ENCODE data around the gene APBB2. TPM values are rescaled to one million over a fixed set of nuclear protein-coding genes. Genes with fewer than 3 reads are reported as not detected.
"Not testable (repeated sequence)": the region's sequence is repeated elsewhere in the genome, so short reads cannot be mapped to it uniquely, and the experiment has no call there.

Gene APBB2
- total RNA-seq, 2 donors from 2014 or later = 17.4 to 56.6 TPM

DNA sequence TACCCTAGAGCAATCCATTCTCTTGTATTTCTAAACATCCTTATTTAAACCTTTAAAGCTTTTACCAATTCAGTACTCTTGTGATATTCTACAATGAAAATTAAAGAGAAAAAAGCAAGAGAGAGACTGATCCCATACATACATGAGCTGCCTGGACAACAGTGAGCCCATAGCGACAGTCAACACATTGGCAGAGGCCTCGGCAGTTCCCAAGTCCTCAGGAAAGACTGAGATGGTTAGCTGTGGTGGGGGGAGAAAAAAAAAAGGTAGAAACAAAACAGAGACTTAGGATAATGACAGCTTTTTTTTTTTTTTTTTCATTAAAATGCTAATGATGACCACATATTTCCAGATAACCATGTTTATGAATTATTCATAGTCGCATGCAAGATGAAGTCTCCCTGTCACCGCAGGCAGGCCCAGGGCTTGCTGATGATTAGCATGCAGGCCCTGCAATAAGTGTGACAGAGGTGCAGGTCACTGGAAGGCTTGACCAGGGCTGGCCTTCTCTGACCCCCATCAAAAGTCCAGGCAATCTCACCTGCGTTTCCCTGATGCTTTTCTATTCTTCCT is 148.8 kb downstream of the APBB2 start:
- Histone ChIP-seq H3K27me3 (replicated peaks; ENCODE audit: insufficient read depth) (no peaks in the 10 kb centered on the region), H3K27ac (no peak overlapping the region), H3K9me3 (no peaks in the 10 kb centered on the region), H3K4me3 (no peak overlapping the region), H3K4me1 (replicated peaks) (no peaks in the 10 kb centered on the region), H3K36me3 (no peaks in the 10 kb centered on the region)
- WGBS = 91% methylated on average over 5 of the region's 5 CpGs
- no peak for TF ChIP-seq POLR2AphosphoS5 (IDR thresholded peaks at IDR 0.05)
- TF ChIP-seq, protein P1, sequence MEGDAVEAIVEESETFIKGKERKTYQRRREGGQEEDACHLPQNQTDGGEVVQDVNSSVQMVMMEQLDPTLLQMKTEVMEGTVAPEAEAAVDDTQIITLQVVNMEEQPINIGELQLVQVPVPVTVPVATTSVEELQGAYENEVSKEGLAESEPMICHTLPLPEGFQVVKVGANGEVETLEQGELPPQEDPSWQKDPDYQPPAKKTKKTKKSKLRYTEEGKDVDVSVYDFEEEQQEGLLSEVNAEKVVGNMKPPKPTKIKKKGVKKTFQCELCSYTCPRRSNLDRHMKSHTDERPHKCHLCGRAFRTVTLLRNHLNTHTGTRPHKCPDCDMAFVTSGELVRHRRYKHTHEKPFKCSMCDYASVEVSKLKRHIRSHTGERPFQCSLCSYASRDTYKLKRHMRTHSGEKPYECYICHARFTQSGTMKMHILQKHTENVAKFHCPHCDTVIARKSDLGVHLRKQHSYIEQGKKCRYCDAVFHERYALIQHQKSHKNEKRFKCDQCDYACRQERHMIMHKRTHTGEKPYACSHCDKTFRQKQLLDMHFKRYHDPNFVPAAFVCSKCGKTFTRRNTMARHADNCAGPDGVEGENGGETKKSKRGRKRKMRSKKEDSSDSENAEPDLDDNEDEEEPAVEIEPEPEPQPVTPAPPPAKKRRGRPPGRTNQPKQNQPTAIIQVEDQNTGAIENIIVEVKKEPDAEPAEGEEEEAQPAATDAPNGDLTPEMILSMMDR (IDR thresholded peaks at IDR 0.05) = no peak
- TF ChIP-seq POLR2A (IDR thresholded peaks at IDR 0.05) = no peak
- intact Hi-C loops (cut with DNase I) = loop anchor here (5.0 to 10.0 kb wide), 2 partner anchors 77 to 149 kb away; partner anchors contain the start of gene APBB2
- DNase-seq (ENCODE audit: low spot score) = no peak

DNA sequence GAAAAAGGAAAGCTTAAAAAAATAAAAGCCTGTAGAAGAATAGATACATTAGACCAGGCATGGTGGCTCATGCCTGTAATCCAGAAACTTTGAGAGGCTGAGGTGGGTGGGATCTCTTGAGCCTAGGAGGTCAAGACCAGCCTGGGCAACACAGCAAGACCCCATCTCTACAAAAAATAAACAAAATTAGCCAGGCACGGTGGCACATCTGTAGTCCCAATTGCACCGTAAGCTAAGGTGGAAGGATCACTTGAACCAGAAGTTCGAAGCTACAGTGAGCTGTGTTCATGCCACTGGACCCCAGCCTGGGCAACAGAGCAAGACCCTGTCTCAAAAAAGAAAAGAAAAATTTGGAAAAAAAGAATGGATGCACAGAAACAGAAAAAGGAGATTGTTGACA is 149.4 kb downstream of the APBB2 start:
- intact Hi-C loops (cut with DNase I) = loop anchor here (5.0 to 10.0 kb wide), 2 partner anchors 77 to 150 kb away; partner anchors contain the start of gene APBB2
- WGBS = 89% methylated on average over 3 of the region's 3 CpGs

GRCh38 chr4:41061482-41062185 is 152.7 kb downstream of the APBB2 start:
- Histone ChIP-seq H3K9me3 (no peaks in the 10 kb centered on the region), H3K4me1 (replicated peaks) (no peaks in the 10 kb centered on the region), H3K4me3 (no peak overlapping the region), H3K36me3 (no peaks in the 10 kb centered on the region), H3K27ac (no peak overlapping the region), H3K27me3 (replicated peaks; ENCODE audit: insufficient read depth) (no peaks in the 10 kb centered on the region)
- DNase-seq (ENCODE audit: low spot score) = no peak
- TF ChIP-seq, protein P1 (IDR thresholded peaks at IDR 0.05) = no peak
- TF ChIP-seq POLR2AphosphoS5 (IDR thresholded peaks at IDR 0.05) = no peak
- no peak for TF ChIP-seq POLR2A (IDR thresholded peaks at IDR 0.05)
- intact Hi-C loops (cut with DNase I) = loop anchor here (10.0 kb wide), 1 partner anchor 153 kb away; the partner anchor contains the start of gene APBB2
- 65% methylated on average over 5 of the region's 5 CpGs for WGBS

More for the DNA sequence above, 149.4 kb downstream of the APBB2 start:
- Histone ChIP-seq H3K9me3 (no peaks in the 10 kb centered on the region), H3K27ac (no peak overlapping the region), H3K4me3 (no peak overlapping the region), H3K4me1 (replicated peaks) (no peaks in the 10 kb centered on the region), H3K36me3 (no peaks in the 10 kb centered on the region), H3K27me3 (replicated peaks; ENCODE audit: insufficient read depth) (no peaks in the 10 kb centered on the region)
- TF ChIP-seq, protein P1 (IDR thresholded peaks at IDR 0.05) = no peak
- TF ChIP-seq POLR2A (IDR thresholded peaks at IDR 0.05) = no peak
- DNase-seq (ENCODE audit: low spot score) = no peak

DNA sequence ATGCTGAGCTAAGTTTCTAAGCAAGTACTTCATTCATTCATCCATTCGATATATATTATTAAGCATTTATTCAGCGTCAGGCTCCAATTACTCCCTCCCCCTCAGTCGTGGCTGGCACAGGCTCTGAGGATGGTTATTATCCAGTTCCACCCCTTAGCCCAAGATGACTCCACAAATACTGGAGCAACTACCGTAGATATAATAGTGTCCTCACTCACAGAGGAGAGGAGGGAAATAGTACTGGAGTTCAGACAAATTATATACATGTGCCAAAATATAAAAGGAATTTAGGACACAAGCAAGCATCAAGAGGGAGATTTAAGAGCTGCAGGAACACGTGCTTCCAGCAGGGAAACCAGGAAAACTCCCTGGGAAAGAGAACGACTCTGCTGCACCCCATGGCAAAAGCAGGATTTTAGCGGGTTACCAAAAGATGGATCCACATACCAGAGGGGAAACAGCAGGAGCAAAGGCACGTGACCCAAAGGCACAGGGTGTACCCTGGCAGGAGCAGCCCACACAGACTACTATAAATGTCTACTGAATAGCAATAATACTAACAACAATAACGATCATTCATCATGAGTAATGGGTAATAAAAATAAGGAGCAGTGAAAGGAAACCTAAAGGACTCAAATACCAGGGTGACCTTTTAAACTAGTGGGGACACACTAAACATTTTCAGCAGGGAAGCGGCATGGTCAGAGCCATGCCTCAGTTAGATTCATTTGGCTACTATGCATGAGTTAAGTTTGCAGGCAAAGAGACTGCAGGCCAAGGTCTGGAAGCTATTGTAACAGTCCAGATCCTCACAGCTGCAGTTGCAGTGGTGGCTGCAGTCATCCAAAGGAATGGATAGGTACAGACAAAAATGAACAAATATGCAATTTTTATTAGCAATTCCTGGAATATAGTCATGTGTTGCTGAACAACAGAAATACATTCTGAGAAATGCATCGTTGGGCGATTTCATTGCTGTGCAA is 153.7 kb downstream of the APBB2 start:
- Histone ChIP-seq H3K27ac (peak overlapping the region in 1 of 2 donors; percentile 2), H3K36me3 (no peaks in the 10 kb centered on the region), H3K27me3 (replicated peaks; ENCODE audit: insufficient read depth) (no peaks in the 10 kb centered on the region), H3K4me3 (no peak overlapping the region), H3K4me1 (replicated peaks) (no peaks in the 10 kb centered on the region), H3K9me3 (no peaks in the 10 kb centered on the region)
- DNase-seq (ENCODE audit: low spot score) = peak; percentile 9
- peak; percentile 57 for TF ChIP-seq POLR2AphosphoS5 (IDR thresholded peaks at IDR 0.05)
- TF ChIP-seq, protein P1 (IDR thresholded peaks at IDR 0.05) = no peak
- 54% methylated on average over 12 of the region's 12 CpGs for WGBS
- intact Hi-C loops (cut with DNase I) = loop anchor here (10.0 kb wide), 1 partner anchor 154 kb away; the partner anchor contains the start of gene APBB2

DNA sequence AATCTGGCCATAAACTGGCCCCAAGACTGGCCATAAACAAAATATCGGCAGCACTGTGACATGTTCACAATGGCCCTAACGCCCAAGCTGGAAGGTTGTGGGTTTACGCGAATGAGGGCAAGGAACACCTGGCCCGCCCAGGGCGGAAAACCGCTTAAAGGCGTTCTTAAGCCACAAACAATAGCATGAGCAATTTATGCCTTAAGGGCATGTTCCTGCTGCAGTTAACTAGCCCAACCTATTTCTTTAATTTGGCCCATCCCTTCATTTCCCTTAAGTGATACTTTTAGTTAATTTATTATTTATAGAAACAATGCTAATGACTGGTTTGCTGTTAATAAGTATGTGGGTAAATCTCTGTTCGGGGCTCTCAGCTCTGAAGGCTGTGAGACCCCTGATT is 154.9 kb downstream of the APBB2 start:
- H3K4me1 ChIP-seq (replicated peaks); intact Hi-C loops (cut with DNase I); DNase-seq (ENCODE audit: low spot score); H3K9me3 ChIP-seq; H3K27me3 ChIP-seq (replicated peaks; ENCODE audit: insufficient read depth); H3K36me3 ChIP-seq; H3K27ac ChIP-seq; H3K4me3 ChIP-seq: not testable (repeated sequence)
- WGBS = 91% methylated on average over 9 of the region's 9 CpGs

Measured in prostate gland (tissue), 2 donors.